HG03457 (cell line): ENCODE results near the gene SI.
"Not testable (repeated sequence)": the region's sequence is repeated elsewhere in the genome, so short reads cannot be mapped to it uniquely, and the experiment has no call there.

Experiments
- ATAC-seq: cut with Tn5 transposase; IDR thresholded peaks from one replicate; pipeline ENCODE4 v1.9.1; 2021; ENCODE audit warnings: moderate number of reproducible peaks; ENCODE audit not compliant: unreplicated experiment

Gene SI

GRCh38 chr3:165078293-165078692 lies at the start of gene SI:
Gene SI (minus strand): TSS chr3:165078496. CDS start chr3:165076012, 2,484 bp downstream.
- no peak for ATAC-seq

- ATAC-seq: no peak
Observed at GRCh38 chr3:165125836-165126235, 47.5 kb upstream of the SI start.

GRCh38 chr3:165111401-165111800 lies 33.1 kb upstream of the SI start:
- ATAC-seq: no peak

GRCh38 chr3:165103616-165104015 lies 25.3 kb upstream of the SI start:
- no peak for ATAC-seq

- no peak for ATAC-seq
Observed at GRCh38 chr3:165082650-165083049, 4.4 kb upstream of the SI start.

GRCh38 chr3:165081183-165081582 lies 2.9 kb upstream of the SI start:
- no peak for ATAC-seq

- no peak for ATAC-seq
Observed at GRCh38 chr3:165075695-165076094, 2.6 kb downstream of the SI start.

GRCh38 chr3:165070682-165071081 lies 7.6 kb downstream of the SI start:
- ATAC-seq: no peak

GRCh38 chr3:165056510-165056909 lies 21.8 kb downstream of the SI start:
- no peak for ATAC-seq

GRCh38 chr3:165040186-165040585 lies 38.1 kb downstream of the SI start:
- no peak for ATAC-seq

- ATAC-seq: no peak
Observed at GRCh38 chr3:165011557-165011956, 66.7 kb downstream of the SI start.

GRCh38 chr3:164984947-164985346 lies 93.3 kb downstream of the SI start:
- no peak for ATAC-seq

GRCh38 chr3:164962610-164963009 lies 115.7 kb downstream of the SI start:
- ATAC-seq: no peak

- ATAC-seq: no peak
Observed at GRCh38 chr3:164952966-164953365, 125.3 kb downstream of the SI start.

GRCh38 chr3:164951403-164951802 lies 126.9 kb downstream of the SI start:
- not testable (repeated sequence) for ATAC-seq

GRCh38 chr3:164940745-164941144 lies 137.6 kb downstream of the SI start:
- no peak for ATAC-seq

GRCh38 chr3:164929642-164930041 lies 148.7 kb downstream of the SI start:
- no peak for ATAC-seq
